Measurements from ENCODE around the gene RNF223.
"Not testable (repeated sequence)": the region's sequence is repeated elsewhere in the genome, so short reads cannot be mapped to it uniquely, and the experiment has no call there.

The RNF223 gene

GRCh38 chr1:1058088-1058905 lies 15.8 kb downstream of the RNF223 start:
- DNase-seq: no peak

- DNase-seq: not testable (repeated sequence)
These were observed 16.4 kb downstream of the RNF223 start for GRCh38 chr1:1057769-1058087.

- DNase-seq: no peak
These were observed 18.0 kb downstream of the RNF223 start for GRCh38 chr1:1055841-1056736.

DNA sequence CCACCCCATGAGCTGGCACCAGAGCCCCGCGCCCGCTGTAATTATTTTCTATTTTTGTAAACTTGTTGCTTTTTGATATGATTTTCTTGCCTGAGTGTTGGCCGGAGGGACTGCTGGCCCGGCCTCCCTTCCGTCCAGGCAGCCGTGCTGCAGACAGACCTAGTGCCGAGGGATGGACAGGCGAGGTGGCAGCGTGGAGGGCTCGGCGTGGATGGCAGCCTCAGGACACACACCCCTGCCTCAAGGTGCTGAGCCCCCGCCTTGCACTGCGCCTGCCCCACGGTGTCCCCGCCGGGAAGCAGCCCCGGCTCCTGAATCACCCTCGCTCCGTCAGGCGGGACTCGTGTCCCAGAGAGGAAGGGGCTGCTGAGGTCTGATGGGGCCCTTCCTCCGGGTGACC lies 19.1 kb downstream of the RNF223 start:
- no peak for DNase-seq

GRCh38 chr1:1054099-1054700 lies 19.9 kb downstream of the RNF223 start:
- no peak for DNase-seq

- no peak for DNase-seq
These were observed 20.4 kb downstream of the RNF223 start for GRCh38 chr1:1053682-1054081.

- DNase-seq: no peak
These were observed 21.1 kb downstream of the RNF223 start for GRCh38 chr1:1053022-1053421.

GRCh38 chr1:1052003-1052840 lies 21.9 kb downstream of the RNF223 start:
- no peak for DNase-seq

- DNase-seq: no peak
These were observed 22.8 kb downstream of the RNF223 start for GRCh38 chr1:1051127-1051810.

- DNase-seq: no peak
These were observed 23.5 kb downstream of the RNF223 start for GRCh38 chr1:1050577-1051052.

GRCh38 chr1:1049318-1050165 lies 24.6 kb downstream of the RNF223 start:
- DNase-seq: no peak

- DNase-seq: no peak
These were observed 25.3 kb downstream of the RNF223 start for GRCh38 chr1:1048765-1049164.

DNA sequence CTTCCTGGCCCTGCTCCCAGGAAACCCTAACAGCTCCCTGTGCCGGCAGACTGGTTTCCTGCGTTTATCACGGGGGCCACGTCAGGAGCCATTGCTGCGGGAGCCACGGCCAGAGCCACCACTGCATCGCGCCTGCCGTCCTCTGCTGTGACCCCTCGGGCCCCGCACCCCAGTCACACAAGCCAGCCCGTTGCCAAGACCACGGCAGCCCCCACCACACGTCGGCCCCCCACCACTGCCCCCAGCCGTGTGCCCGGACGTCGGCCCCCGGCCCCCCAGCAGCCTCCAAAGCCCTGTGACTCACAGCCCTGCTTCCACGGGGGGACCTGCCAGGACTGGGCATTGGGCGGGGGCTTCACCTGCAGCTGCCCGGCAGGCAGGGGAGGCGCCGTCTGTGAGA lies 26.1 kb downstream of the RNF223 start:
- DNase-seq: no peak

DNA sequence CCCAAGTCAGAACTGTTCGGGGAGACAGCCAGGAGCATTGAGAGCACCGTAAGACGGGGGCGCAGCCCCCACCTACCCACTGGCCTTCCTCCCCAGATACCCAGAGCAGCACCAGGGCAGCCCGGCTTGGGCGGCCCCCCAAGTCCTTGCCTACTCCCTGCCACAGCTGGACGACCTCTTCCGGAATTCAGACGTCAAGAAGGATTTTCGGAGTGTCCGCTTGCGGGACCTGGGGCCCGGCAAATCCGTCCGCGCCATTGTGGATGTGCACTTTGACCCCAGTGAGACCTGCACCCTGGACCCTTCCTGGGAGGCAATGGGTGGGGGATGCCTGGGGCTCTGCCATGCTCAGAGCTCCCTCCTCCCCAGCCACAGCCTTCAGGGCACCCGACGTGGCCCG lies 26.7 kb downstream of the RNF223 start:
- no peak for DNase-seq

DNA sequence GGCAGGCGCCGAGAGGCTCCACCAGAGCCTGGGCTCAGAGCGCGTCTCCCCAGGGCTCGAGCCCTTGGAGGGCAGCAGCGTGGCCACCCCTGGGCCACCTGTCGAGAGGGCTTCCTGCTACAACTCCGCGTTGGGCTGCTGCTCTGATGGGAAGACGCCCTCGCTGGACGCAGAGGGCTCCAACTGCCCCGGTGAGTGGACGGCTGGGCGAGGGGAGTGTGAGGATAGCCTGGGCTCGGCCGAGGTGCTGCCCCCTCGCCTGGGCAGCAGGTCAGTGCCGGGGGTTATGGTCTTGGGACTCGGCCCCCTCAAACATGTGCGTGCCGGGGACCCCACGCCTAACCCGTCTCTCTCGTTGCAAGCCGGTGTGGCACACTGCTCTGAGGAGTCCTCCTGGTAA lies 27.3 kb downstream of the RNF223 start:
- no peak for DNase-seq

DNA sequence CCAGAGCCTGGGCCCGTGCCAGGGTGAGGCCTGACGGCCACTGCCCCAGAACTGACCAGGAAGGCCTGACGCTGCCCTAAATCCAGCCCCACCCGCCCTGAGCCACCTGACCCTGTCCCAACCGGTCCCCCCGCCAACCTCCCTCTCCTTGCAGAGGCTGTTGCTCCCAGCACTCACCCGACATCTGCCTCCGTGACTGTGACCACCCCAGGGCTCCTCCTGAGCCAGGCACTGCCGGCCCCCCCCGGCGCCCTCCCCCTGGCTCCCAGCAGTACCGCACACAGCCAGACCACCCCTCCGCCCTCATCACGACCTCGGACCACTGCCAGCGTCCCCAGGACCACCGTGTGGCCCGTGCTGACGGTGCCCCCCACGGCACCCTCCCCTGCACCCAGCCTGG lies 27.9 kb downstream of the RNF223 start:
- DNase-seq: no peak

DNA sequence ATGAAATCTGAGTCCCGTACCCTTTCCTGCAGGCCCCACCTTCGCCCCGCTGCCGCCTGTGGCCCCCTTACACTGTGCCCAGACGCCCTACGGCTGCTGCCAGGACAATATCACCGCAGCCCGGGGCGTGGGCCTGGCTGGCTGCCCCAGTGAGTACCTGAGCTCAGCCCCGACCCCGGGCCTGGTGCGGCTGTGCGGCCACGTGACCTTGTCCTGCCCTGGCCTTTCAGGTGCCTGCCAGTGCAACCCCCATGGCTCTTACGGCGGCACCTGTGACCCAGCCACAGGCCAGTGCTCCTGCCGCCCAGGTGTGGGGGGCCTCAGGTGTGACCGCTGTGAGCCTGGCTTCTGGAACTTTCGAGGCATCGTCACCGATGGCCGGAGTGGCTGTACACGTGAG lies 29.0 kb downstream of the RNF223 start:
- DNase-seq: no peak

- DNase-seq: no peak
These were observed 29.5 kb downstream of the RNF223 start for GRCh38 chr1:1044455-1045078.

- DNase-seq: no peak
These were observed 30.2 kb downstream of the RNF223 start for GRCh38 chr1:1043921-1044320.

DNA sequence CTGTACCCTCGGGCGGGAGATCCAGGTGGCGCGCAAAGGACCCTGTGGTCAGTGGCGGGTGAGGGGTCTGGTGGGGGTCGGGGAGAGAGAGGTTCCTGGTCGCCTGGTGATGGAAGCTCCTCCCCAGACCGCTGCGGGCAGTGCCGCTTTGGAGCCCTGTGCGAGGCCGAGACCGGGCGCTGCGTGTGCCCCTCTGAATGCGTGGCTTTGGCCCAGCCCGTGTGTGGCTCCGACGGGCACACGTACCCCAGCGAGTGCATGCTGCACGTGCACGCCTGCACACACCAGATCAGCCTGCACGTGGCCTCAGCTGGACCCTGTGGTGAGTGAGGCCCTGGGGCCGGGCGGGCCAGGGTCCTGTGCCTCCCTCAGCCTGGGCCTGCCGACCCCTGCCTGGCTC lies 30.7 kb downstream of the RNF223 start:
- no peak for DNase-seq

DNA sequence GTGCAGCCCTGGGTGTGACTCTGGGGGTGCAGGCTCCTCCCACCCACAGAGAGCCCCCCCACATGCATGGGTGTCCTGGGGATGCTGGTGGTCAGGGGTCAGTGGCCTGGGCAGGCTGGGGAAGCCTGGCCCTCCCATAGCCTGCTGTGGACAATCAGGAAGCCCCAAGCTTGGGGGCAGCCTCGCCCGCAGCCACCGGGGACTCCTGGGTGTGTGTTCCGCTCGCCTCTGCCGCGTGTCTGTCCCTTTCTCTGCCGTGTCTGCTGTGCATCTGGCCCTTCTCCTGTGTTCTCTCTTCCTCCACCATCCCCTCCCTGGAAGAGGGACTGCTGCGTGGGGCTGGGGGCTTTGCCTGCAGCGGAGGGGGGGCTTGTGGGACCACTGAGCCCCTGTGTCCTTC lies 31.3 kb downstream of the RNF223 start:
- no peak for DNase-seq

Data from NCI-H526 (cell line).